COR-L47 (cell line): Measurements from ENCODE around the gene CDCA8.
"Not testable (repeated sequence)": the region's sequence is repeated elsewhere in the genome, so short reads cannot be mapped to it uniquely, and the experiment has no call there.

Source experiments
- DNase-seq: peaks from one replicate; lab custom pipeline; 2025; lab: John Stamatoyannopoulos, UW

Gene CDCA8

DNA sequence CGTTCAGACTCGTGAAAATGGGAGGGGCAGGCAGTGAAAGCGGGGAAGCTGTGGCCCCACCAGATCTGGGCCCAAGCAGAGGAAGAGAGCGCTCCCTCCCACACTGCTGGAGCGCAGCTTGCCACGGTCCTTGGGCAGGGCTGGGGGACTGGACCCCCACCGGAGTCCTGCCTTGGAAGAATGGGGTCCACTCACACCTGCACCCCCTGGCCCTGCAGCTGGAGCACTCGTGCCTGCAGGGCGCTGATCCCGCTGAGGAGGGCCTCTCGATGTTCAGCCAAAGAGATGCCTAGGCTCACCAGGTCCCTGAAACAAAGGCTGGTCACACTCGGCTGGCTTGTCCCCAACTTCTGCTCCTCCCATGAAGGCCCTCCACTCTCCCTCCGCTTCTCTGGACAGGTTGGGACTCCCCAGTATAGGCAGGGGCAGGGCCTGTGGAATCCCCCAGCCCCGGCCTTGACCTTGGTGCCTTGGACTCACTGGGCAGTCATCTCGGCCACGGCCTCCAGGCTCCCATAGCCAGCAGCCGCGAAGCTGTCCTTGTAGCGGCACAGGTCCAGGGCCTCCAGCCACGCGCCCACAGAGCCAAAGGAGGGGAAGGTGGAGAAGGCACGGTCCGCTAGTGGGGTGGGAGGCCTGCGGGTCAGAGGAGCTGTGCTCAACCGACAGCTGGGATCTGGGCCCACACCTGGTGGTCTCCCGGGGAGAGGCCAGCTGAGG lies 26.0 kb downstream of the CDCA8 start:
- DNase-seq = no peak

GRCh38 chr1:37718901-37719571 lies 26.7 kb downstream of the CDCA8 start:
- no peak for DNase-seq

DNA sequence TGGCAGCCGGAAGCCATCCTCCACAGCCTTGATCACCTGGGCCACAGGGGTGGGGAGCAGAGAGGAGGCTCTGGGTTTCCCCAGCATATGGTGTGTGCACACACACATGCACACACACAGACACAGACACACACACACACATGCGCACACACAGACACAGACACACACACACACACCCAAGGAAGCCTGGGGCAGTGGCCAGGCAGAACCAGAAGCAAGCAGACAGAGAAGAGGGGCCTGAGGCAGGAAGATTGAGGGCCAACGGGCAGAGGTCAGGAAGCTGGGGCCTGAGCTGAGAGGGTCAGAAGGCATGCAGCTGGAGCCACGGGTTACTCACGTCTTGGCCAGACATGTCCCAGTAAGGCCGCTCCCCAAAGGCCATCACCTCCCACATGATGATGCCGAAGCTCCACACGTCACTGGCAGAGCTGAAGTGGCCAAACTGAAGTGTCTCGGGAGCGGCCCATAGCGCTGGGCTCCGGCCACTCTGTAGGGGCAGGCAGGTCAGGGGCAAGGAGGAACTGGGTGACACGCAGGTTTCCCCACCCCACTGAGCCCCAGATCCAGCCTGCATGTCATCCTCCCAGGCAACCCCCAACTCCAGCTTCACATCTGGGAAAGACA lies 27.4 kb downstream of the CDCA8 start:
- no peak for DNase-seq

GRCh38 chr1:37720231-37721130 lies 28.2 kb downstream of the CDCA8 start:
- DNase-seq = no peak

- DNase-seq = no peak
Observed at GRCh38 chr1:37721565-37721964, 29.2 kb downstream of the CDCA8 start.

DNA sequence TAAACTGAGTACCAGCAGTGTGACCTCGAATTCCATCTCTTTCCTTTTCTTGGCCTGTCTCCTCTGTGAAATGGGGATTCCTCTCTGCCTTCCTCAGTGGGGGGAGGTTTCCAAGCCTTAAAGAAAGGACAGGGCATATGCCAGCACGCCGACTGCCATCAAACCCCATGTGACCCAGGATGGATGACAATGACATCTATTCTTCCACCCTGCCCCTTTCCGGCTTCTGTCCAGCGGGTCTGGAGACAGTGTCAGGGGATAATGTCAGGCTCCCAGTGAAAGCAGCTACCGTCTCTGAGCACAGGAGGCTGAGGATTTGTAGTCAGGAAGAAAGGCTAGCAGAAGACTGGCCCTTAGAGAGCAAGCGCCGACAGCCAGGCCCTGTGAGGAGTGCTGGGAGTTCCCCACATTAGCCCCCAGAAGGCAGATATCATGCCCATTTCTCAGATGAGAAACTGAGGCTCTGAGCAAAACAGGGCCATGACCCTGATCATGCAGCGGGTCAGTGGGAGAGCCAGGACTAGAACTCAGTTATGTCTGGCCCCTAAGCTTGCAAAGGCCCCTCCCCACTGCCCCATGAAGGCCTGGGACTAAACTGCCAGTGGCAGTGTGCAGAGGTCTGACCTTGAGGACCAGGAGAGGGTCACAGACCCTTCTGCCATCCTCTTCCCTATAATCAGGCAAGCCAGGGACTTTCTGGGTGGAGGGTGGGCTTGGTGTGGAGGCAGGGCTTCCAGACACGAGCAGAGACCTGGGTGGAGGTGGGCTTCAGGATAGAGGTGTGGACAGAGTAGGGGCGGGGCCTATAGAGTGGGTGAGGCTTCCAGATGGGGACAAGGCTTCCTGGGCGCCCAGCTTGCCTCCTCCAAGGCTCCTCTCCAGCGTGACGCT lies 30.1 kb downstream of the CDCA8 start:
- DNase-seq = no peak

GRCh38 chr1:37723072-37723389 lies 30.7 kb downstream of the CDCA8 start:
- no peak for DNase-seq

DNA sequence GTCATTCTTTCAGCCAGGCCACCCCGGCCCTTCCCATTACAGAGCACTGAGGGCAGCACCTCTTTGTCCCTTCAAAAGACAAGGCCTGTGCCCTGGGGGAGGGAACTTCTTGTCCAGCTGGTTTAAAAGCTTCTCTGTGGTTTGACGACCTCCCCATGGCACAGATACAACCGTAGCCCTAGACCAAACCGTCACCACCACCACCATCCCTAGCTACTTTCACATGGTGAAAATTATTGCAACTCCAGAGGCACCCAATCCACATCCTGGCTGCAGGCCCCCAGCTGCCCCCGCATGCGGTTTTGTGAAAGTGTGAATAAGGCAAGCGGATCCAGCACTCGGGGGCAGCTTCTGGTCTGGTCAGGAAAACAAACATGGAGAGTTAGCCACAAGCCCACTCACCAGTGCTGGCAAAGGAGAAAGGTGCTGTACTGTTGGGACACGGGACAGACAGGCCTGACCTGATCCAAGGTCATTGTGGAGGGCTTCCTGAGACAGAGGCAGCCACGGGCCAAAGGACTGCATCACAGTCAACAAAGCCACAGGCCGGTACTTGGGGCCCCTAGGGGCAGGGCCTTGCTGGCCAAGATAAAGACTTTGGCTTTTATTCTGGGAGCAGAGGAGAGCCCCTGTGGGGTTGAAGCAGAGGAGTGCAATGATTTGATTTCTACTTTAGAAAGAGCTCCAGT lies 31.2 kb downstream of the CDCA8 start:
- DNase-seq = no peak

GRCh38 chr1:37724575-37724974 lies 32.3 kb downstream of the CDCA8 start:
- no peak for DNase-seq

DNA sequence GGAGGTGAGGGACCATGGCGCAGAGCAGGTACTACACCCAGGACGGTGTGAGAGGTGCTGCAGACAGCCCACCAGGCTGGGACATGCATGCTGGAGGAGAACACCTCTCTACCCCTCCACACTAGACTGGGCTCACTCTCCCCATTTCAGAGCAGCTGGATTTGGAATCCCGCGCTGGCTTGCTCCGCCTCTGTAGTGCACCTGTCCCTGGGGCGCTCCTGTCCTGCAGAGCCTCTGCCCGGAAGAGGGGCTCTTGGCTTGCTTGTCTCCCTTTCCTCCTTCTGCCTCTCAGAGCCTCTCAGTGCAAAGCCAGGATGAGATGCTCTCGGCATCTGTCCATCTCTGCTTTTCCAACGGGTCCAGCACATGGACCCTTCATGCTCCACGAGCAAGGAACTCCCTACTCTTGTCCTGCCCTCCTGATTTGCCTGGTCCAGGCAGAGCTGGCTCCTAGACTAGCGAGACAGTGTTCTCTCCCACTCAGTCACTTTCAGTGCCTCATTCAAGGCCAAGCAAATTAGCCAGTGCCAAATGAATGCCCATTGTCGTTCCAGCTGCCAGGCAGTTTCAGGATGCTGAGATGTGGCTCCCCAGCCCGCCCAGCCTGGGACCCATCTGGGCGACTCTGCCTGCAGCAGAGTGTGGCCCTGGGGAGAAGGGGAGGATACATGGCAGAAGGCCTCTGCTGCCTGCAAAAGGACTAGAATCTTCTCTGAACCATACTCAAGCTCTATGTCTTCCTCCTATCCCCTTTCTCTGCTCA lies 33.7 kb downstream of the CDCA8 start:
- no peak for DNase-seq

DNA sequence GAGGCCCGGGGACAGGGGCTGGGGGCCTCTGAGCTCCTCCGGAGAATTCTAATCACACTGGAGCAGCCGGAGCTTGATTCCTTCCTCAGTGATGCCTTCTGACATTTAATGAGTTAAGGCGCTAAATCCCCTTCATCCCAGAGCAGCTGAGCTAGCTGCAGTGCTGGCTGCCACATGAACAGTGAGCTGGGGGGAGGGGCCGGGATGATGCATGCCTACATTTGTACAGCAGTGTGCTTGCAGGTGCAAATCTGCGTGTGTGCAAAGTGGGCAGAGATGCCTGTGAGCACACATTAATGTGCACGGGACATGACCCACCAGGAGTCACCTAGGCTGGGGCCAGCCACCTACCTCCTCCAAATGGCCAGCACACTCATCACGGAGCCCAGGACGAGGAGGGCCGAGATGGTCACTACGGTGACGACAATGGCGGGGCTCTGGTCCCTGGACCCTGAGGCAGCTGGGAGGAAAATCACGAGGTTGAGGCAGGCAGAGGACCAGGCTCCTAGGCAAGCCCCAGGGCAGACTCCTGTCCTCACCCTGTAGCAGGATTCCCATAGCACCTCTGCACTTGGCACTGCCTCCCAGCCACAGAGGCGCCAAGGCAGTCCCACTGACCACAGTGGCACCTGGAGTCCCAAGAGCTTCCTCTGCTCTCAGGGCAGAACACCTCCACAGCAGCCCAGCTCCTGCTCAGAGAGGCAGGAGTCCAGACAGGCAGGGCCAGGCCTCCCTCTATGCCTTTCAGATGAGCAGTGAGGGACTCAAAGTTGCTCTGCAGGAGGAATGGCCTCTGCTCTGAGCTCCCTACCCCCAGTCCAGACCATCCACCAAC lies 34.7 kb downstream of the CDCA8 start:
- DNase-seq = no peak

GRCh38 chr1:37728416-37728815 lies 36.1 kb downstream of the CDCA8 start:
- no peak for DNase-seq

- DNase-seq = no peak
Observed at GRCh38 chr1:37730376-37730775, 38.1 kb downstream of the CDCA8 start.

DNA sequence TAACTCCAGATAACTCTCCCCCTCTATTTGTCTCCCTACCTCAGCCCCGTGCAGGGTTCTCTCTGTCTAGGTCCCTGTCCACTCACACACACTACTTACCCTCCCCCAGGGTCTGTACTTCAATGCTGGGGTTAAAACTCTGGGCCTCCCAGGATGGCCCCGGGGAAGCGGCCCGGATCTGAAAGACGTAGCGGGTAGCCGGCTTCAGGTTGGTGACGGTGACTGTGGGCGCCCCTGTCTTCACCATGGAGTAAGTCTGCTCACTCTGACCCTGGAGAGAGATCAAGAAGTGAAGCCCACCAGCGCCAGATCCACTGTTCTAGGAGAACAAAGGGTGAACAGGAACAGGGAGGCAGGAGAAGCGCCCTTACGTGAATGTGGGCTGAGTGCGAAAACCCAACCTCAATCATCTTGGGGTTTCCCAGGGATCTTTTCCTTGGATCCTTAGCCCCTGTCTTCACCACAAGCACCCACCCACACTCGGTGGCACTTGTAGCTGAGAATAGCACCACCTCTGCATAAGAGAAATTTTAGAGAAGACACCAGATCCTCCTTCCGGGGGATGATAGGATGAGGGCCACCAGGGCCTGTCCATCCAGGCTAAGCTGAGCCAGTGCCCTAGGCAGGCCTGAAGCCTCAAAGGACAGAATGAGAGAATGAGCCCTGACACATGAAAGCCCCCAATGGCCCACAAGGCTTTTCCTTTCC lies 39.1 kb downstream of the CDCA8 start:
- DNase-seq = no peak

DNA sequence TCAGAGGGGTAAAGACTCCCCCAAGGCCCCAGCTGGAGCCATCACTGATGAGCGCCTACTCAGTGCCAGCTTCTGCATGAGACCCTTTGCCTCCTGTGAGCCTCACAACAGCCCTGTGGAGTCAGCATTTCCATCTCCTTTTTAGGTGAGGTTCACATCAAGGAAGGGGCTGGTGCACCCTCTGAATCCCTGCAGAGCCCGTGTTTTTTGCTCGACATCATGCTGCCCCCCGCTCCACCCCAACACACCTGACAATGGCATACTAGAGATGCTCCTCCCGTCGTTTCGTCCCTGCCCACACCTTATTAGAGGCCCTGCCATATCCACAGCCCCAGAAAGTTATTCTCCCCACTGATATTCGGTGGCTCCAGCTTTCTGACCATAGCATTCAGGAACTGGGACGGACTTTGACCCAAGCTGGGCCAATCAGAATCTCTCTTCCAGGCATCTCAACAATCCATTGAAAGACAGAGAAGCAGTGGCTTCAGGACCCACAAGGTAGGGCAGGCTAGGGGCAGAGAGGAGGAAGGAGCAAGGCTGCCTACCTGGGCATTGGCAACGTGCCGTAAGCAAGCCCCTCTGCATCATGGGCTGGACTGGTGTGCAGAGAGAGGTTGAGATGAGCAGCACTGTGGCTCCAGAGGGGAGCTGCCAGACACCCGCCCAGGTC lies 39.9 kb downstream of the CDCA8 start:
- no peak for DNase-seq

- DNase-seq = no peak
Observed at GRCh38 chr1:37734629-37735591, 42.6 kb downstream of the CDCA8 start.

DNA sequence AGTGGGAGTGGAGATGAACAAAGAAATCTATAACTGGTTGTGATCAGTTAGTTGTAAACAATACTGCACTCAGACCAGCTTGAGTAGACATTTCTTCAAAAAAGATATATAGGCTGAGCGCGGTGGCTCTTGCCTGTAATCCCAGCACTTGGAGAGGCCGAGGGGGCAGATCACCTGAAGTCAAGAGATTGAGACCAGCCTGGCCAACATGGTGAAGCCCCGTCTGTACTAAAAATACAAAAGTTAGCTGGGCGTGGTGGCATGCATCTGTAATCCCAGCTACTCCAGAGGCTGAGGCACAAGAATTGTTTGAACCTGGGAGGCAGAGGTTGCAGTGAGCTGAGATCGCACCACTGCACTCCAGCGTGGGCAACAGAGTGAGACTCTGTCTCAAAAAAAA lies 45.7 kb downstream of the CDCA8 start:
- not testable (repeated sequence) for DNase-seq
